Esophagus squamous epithelium (tissue), 5 donors: Measurements from ENCODE around the gene AGT. TPM values are rescaled to one million over a fixed set of nuclear protein-coding genes. Genes with fewer than 3 reads are reported as not detected.

Experiments
- DNase-seq: peaks from one replicate; lab custom pipeline; 2025; lab: John Stamatoyannopoulos, UW
- H3K27ac ChIP-seq, 4 donors: fragments of 200-600 bp; sonication (generic); one replicate each; pipeline ENCODE4 v1.5.1; 2016 to 2019; ENCODE audit warnings: mild to moderate bottlenecking in 1 of 4
- H3K27me3 ChIP-seq, 4 donors: fragments of 200-600 bp; sonication (generic); 1 replicate in 3 of 4; 2 replicates in 1 of 4; pipeline versions ENCODE4 v1.5.1 to v1.6.0; 2017 to 2021; ENCODE audit warnings: antibody characterized with exemption in 1 of 4
- H3K36me3 ChIP-seq, 3 donors: fragments of 200-600 bp; sonication (generic); one replicate each; pipeline ENCODE4 v1.5.1; 2016 to 2019
- H3K4me1 ChIP-seq, 3 donors: fragments of 200-600 bp; sonication (generic); one replicate each; pipeline ENCODE4 v1.5.1; 2017 to 2019
- H3K4me3 ChIP-seq, 4 donors: fragments of 200-600 bp; sonication (generic); 1 replicate in 3 of 4; 2 replicates in 1 of 4; pipeline ENCODE4 v1.5.1; 2016 to 2019; ENCODE audit warnings: mild to moderate bottlenecking in 2 of 4, moderate library complexity in 1 of 4
- H3K9me3 ChIP-seq, 3 donors: fragments of 200-600 bp; sonication (generic); one replicate each; pipeline ENCODE4 v1.5.1; 2016 to 2019
- POLR2A ChIP-seq, 4 donors: fragments of 450-650 bp; IDR thresholded peaks; one replicate each; pipeline ENCODE4 v1.6.1; 2017; ENCODE audit warnings: antibody characterized with exemption in 4 of 4, mild to moderate bottlenecking in 4 of 4, moderate library complexity in 3 of 4
- WGBS, 2 donors: methylation state at CpG; one replicate each; pipeline ENCODE4 v1.1.5; 2018; 5-methylcytosine and 5-hydroxymethylcytosine counted together
- intact Hi-C: fragments of 100-400 bp; cut with DNase I; formaldehyde crosslinking; loops from one replicate; pipeline ENCODE4 v1.15.0; 2022
- total RNA-seq, 4 donors: library from RNA; depleted of rRNA; stranded (reverse); fragments of >200 nt; gene quantifications; one replicate each; pipeline ENCODE4 v1.1.0, GENCODE V29; 2016
- TF ChIP-seq, protein P1 (sequence below), 6 experiments: fragments of 450-650 bp in 4 of 6; fragments of 200-600 bp in 2 of 6; sonication (generic) in 2 of 6; IDR thresholded peaks; one replicate each; pipeline ENCODE4 v1.5.1; 2016 to 2019; ENCODE audit warnings: antibody characterized with exemption in 6 of 6, mild to moderate bottlenecking in 4 of 6, moderate library complexity in 4 of 6
- donor health status: DM: yes; HTN: yes; CAD: no.

AGT gene
- total RNA-seq, 4 donors from 2014 or later: 0.21 to 0.95 (median 0.40) TPM; not detected in 1

DNA sequence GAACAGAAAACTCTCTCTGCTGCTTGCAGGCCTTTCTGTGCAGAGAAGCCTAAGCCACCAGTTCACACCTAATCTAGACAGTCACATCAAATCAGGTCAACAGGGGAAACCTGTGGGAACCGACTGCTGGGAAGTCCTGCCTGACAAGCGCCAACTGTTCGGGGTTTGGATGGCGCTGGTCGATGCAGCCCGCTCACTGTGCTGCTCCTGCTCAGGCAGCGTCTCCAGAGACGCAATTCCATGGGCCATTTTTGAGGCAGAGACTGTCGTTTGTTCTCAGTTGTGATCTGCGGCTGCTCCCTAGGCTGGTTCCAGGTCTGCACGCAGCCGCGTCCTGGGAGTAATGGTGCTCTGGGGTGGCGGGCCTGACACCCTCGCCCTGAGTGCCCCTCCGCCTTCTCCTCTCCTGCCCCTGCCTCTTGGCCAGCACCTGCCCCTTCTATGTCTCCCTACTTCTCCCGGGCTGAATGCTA lies 1.4 kb downstream of the AGT start:
- H3K4me3 ChIP-seq: no peak overlapping the region
- no peaks in the 10 kb centered on the region for H3K36me3 ChIP-seq
- intact Hi-C loops: no loop called here
- H3K27me3 ChIP-seq: peaks cover 0 to 8% (median 0%) of the 10 kb centered on the region in 4 donors
- peaks cover 0 to 13% (median 3%) of the 10 kb centered on the region in 3 donors for H3K4me1 ChIP-seq
- no peak overlapping the region for H3K27ac ChIP-seq
- DNase-seq: no peak
- 90 to 97% methylated on average over 7 to 10 of the region's 17 CpGs for WGBS, 2 donors
- H3K9me3 ChIP-seq: no peaks in the 10 kb centered on the region
- TF ChIP-seq POLR2A (IDR thresholded peaks at IDR 0.05): no peak
- TF ChIP-seq, protein P1, sequence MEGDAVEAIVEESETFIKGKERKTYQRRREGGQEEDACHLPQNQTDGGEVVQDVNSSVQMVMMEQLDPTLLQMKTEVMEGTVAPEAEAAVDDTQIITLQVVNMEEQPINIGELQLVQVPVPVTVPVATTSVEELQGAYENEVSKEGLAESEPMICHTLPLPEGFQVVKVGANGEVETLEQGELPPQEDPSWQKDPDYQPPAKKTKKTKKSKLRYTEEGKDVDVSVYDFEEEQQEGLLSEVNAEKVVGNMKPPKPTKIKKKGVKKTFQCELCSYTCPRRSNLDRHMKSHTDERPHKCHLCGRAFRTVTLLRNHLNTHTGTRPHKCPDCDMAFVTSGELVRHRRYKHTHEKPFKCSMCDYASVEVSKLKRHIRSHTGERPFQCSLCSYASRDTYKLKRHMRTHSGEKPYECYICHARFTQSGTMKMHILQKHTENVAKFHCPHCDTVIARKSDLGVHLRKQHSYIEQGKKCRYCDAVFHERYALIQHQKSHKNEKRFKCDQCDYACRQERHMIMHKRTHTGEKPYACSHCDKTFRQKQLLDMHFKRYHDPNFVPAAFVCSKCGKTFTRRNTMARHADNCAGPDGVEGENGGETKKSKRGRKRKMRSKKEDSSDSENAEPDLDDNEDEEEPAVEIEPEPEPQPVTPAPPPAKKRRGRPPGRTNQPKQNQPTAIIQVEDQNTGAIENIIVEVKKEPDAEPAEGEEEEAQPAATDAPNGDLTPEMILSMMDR (IDR thresholded peaks at IDR 0.05): no peak

DNA sequence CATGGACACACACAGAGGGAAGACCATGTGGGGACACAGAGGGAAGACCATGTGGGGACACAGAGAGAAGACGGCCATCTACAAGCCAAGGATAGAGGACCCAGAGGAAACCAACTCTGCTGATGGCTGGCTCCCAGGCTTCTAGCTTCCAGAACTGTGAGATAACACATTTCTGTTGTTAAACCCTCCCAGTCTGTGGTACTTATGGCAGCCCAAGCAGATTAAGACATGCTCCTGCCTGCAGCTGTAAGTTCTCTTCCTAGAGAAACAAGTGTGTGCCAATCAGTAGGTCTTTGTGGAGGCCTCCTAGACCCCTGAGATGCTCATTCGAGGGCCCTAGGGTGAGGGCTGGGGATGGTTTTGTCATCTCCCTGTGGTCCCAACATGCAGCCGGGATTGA lies 2.7 kb downstream of the AGT start:
- H3K27ac ChIP-seq: no peak overlapping the region
- H3K4me1 ChIP-seq: peaks cover 0 to 13% (median 3%) of the 10 kb centered on the region in 3 donors
- no peaks in the 10 kb centered on the region for H3K9me3 ChIP-seq
- no peak overlapping the region for H3K4me3 ChIP-seq
- no peak for DNase-seq
- TF ChIP-seq, protein P1 (IDR thresholded peaks at IDR 0.05): no peak
- no peak for TF ChIP-seq POLR2A (IDR thresholded peaks at IDR 0.05)
- H3K27me3 ChIP-seq: peaks cover 0 to 11% (median 0%) of the 10 kb centered on the region in 4 donors
- WGBS, 2 donors: 61 to 87% methylated on average over 3 of the region's 3 CpGs
- H3K36me3 ChIP-seq: no peaks in the 10 kb centered on the region
- intact Hi-C loops: no loop called here

DNA sequence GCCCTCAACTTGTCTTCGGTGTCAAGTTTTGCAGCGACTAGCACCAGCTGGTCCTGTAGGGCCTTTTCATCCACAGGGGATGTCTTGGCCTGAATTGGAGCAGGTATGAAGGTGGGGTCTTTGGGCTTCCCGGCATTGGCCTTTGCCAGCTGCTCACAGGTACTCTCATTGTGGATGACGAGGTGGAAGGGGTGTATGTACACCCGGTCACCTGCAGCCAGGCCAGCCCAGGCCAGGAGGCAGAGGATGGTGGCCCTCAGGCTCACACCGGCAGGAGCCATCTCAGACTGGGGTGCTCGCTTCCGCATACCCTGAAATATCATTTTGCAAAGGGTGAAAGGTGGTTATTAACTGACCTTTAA lies 3.4 kb downstream of the AGT start:
- Histone ChIP-seq H3K27ac (no peak overlapping the region), H3K36me3 (no peaks in the 10 kb centered on the region), H3K4me3 (no peak overlapping the region), H3K9me3 (no peaks in the 10 kb centered on the region), H3K27me3 (peaks cover 0 to 11% (median 0%) of the 10 kb centered on the region in 4 donors), H3K4me1 (peaks cover 0 to 13% (median 3%) of the 10 kb centered on the region in 3 donors)
- DNase-seq: no peak
- WGBS, 2 donors: 76 to 95% methylated on average over 4 to 6 of the region's 8 CpGs
- no peak for TF ChIP-seq POLR2A (IDR thresholded peaks at IDR 0.05)
- TF ChIP-seq, protein P1 (IDR thresholded peaks at IDR 0.05): no peak
- intact Hi-C loops: no loop called here

DNA sequence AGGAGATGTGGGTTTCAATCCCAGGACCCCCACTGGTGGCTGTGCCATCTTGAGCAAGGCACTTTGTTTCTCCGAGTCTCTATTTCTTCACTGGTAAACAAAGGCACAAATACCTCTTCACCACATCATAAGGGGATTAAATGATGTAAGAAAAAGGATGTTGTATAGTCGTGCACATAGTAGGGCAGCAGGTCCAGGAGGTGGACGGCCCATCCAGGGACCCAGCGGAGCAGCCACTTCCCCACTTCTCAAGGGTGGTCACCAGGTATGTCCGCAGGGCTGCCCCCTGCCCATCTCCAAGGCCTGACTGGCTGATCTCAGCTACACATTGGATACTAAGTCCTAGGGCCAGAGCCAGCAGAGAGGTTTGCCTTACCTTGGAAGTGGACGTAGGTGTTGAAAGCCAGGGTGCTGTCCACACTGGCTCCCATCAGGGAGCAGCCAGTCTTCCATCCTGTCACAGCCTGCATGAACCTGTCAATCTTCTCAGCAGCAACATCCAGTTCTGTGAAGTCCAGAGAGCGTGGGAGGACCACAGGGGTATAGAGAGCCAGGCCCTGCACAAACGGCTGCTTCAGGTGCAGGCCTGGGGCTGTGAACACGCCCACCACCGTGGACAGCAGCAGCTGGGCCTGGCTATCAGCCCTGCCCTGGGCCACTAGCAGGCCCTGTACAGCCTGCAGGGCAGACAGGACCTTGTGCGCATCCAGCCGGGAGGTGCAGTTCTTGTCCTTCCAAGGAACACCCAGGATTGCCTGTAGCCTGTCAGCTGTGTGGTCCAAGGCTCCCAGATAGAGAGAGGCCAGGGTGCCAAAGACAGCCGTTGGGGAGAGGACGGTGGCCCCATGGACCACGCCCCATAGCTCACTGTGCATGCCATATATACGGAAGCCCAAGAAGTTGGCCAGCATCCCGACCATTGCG lies 4.0 kb downstream of the AGT start:
- H3K27me3 ChIP-seq: peaks cover 0 to 11% (median 0%) of the 10 kb centered on the region in 4 donors
- no peak for DNase-seq

More for the DNA sequence above, 4.0 kb downstream of the AGT start:
- no peak overlapping the region for H3K4me3 ChIP-seq
- H3K9me3 ChIP-seq: no peaks in the 10 kb centered on the region
- TF ChIP-seq POLR2A (IDR thresholded peaks at IDR 0.05): no peak
- TF ChIP-seq, protein P1 (IDR thresholded peaks at IDR 0.05): no peak
- no peak overlapping the region for H3K27ac ChIP-seq
- WGBS, 2 donors: 61 to 91% methylated on average over 4 to 7 of the region's 18 CpGs
- intact Hi-C loops: no loop called here
- peaks cover 0 to 13% (median 3%) of the 10 kb centered on the region in 3 donors for H3K4me1 ChIP-seq
- H3K36me3 ChIP-seq: no peaks in the 10 kb centered on the region
